Karpas-422 (cell line): ENCODE results near the gene MMP23B. TPM values are rescaled to one million over a fixed set of nuclear protein-coding genes. Genes with fewer than 3 reads are reported as not detected.
"Not testable (repeated sequence)": the region's sequence is repeated elsewhere in the genome, so short reads cannot be mapped to it uniquely, and the experiment has no call there.

Source experiments
- DNase-seq: peaks from one replicate; pipeline ENCODE4 v3.0.0-alpha.2; 2015
- H2AFZ ChIP-seq: fragments of 200-600 bp; sonication (generic); 2 replicates; pipeline ENCODE4 v1.6.1; 2014; ENCODE audit warnings: antibody characterized with exemption, low read length, mixed read lengths
- H3K27ac ChIP-seq: fragments of 200-600 bp; sonication (generic); 2 replicates; pipeline ENCODE4 v1.5.1; 2014; ENCODE audit warnings: mild to moderate bottlenecking, low read length, moderate library complexity
- H3K27me3 ChIP-seq: fragments of 200-600 bp; sonication (generic); 2 replicates; pipeline ENCODE4 v1.6.1; 2014; ENCODE audit warnings: low read length, mixed read lengths
- H3K36me3 ChIP-seq: fragments of 200-600 bp; sonication (generic); 2 replicates; pipeline ENCODE4 v1.6.1; 2014; ENCODE audit warnings: low read length, mixed read lengths; ENCODE audit not compliant: insufficient read depth
- H3K4me1 ChIP-seq: fragments of 200-600 bp; sonication (generic); 2 replicates; pipeline ENCODE4 v1.6.1; 2014; ENCODE audit warnings: mild to moderate bottlenecking, low read length, mixed read lengths
- H3K4me2 ChIP-seq: fragments of 200-600 bp; sonication (generic); 2 replicates; pipeline ENCODE4 v1.6.1; 2014; ENCODE audit warnings: low read length, low read depth, mild to moderate bottlenecking; ENCODE audit not compliant: poor library complexity, severe bottlenecking
- H3K4me3 ChIP-seq: fragments of 200-600 bp; sonication (generic); 2 replicates; pipeline ENCODE4 v1.5.1; 2014; ENCODE audit warnings: mild to moderate bottlenecking, antibody characterized with exemption, low read length, mixed read lengths
- H3K79me2 ChIP-seq: fragments of 200-600 bp; sonication (generic); 2 replicates; pipeline ENCODE4 v1.6.1; 2014; ENCODE audit warnings: mild to moderate bottlenecking, low read length, mixed read lengths
- H3K9ac ChIP-seq: fragments of 200-600 bp; sonication (generic); 2 replicates; pipeline ENCODE4 v1.6.0; 2014; ENCODE audit warnings: low read length
- H3K9me2 ChIP-seq: fragments of 200-600 bp; sonication (generic), shearing (Covaris generic); replicated peaks from 2 replicates; pipeline ENCODE4 v1.6.0; 2014; ENCODE audit warnings: mild to moderate bottlenecking, low read length, moderate library complexity; ENCODE audit not compliant: insufficient read depth
- H3K9me3 ChIP-seq: fragments of 300-700, 200-600 bp; sonication (generic); 2 replicates; pipeline ENCODE4 v1.6.1; 2014; ENCODE audit warnings: low read length, mixed read lengths
- H4K20me1 ChIP-seq: fragments of 200-600 bp; sonication (generic); 2 replicates; pipeline ENCODE4 v1.6.1; 2014; ENCODE audit warnings: mild to moderate bottlenecking, antibody characterized with exemption, low read length, low read depth; ENCODE audit not compliant: insufficient read depth
- total RNA-seq: library from RNA; depleted of rRNA; stranded (reverse); fragments of >200 nt; shearing (Covaris generic); gene quantifications from 2 replicates; pipeline ENCODE4 v1.2.3, GENCODE V29; 2014; ENCODE audit warnings: low replicate concordance

MMP23B gene
- total RNA-seq, 1 experiment from 2014 or later: 1.3 TPM

GRCh38 chr1:1662830-1663560 is 31.0 kb downstream of the MMP23B start:
- not testable (repeated sequence) for H3K4me3 ChIP-seq, H3K36me3 ChIP-seq, H2AFZ ChIP-seq, H3K4me1 ChIP-seq, H4K20me1 ChIP-seq, H3K27me3 ChIP-seq, H3K9ac ChIP-seq, H3K4me2 ChIP-seq, H3K27ac ChIP-seq, DNase-seq, H3K79me2 ChIP-seq, H3K9me3 ChIP-seq, H3K9me2 ChIP-seq

GRCh38 chr1:1664318-1664717 is 32.3 kb downstream of the MMP23B start:
- not testable (repeated sequence) for H3K27ac ChIP-seq, H3K4me2 ChIP-seq, DNase-seq, H2AFZ ChIP-seq, H3K9me3 ChIP-seq, H3K4me1 ChIP-seq, H3K27me3 ChIP-seq, H3K36me3 ChIP-seq, H3K4me3 ChIP-seq, H3K9me2 ChIP-seq, H4K20me1 ChIP-seq, H3K79me2 ChIP-seq, H3K9ac ChIP-seq

DNA sequence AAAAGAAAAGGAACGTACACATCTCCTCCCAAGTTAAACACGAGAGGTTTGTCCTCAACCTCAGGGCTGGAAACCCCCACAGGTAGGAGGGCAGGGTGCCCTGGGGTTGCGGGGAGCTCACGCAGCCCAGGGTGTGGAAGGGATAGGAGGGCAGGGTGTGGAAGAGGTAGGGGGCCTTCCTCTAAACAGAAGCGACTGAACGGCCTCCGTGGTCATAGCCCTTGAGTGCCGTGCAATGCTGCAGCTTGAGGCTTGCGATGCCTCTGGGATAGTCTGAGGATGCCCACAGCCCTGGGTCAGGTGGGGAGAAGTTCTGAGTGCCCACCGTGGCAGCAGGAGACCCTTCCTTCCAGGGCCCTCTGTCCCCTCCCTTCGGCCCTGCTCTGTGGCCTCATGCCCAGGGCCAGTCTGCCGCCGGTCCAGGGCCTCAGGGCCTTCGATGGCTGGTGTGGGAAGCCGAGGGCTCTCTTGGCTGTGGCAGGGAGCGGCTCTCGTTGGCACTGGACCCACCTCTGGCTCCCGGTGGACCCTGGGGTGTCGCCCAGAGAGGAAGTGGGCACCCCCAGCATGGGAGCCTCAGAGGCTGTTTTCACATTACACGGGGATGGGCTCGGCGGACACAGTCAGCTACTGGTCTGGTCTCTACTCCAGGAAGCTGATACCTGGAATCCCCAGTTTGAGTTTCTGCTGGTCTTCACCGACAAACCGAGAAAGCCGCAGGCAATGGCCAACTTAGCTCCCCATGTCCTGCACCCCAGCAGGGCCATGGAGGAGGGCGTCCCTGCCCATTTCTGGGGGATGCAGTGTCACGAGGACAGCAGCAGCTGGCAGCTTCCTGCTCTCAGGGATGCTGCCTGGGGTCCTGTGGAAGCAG is 33.2 kb downstream of the MMP23B start:
- 0 out of 2 replicates have a peak, but pooled peaks cover 2% of the 10 kb centered on the region for H4K20me1 ChIP-seq
- no peaks in the 10 kb centered on the region for H3K9me3 ChIP-seq
- H3K27me3 ChIP-seq: no peaks in the 10 kb centered on the region
- H3K4me3 ChIP-seq: no peak overlapping the region
- no peaks in the 10 kb centered on the region for H3K9me2 ChIP-seq
- H3K9ac ChIP-seq: no peak overlapping the region
- no peak for DNase-seq
- peaks cover 4% of the 10 kb centered on the region for H3K4me1 ChIP-seq
- no peaks in the 10 kb centered on the region for H3K79me2 ChIP-seq
- no peaks in the 10 kb centered on the region; the same call in 1 of the 2 replicates for H3K36me3 ChIP-seq
- H3K4me2 ChIP-seq: no peak overlapping the region
- no peak overlapping the region for H2AFZ ChIP-seq
- H3K27ac ChIP-seq: no peak overlapping the region

- no peak overlapping the region for H3K4me3 ChIP-seq
- no peak for DNase-seq
- peaks cover 4% of the 10 kb centered on the region for H3K4me1 ChIP-seq
- no peak overlapping the region for H2AFZ ChIP-seq
- H3K27ac ChIP-seq: no peak overlapping the region
- H3K4me2 ChIP-seq: no peak overlapping the region
- H4K20me1 ChIP-seq: 0 out of 2 replicates have a peak, but pooled peaks cover 2% of the 10 kb centered on the region
- H3K9me3 ChIP-seq: no peaks in the 10 kb centered on the region
- no peaks in the 10 kb centered on the region; the same call in 1 of the 2 replicates for H3K36me3 ChIP-seq
- no peaks in the 10 kb centered on the region for H3K79me2 ChIP-seq
- no peaks in the 10 kb centered on the region for H3K9me2 ChIP-seq
- no peak overlapping the region for H3K9ac ChIP-seq
- no peaks in the 10 kb centered on the region for H3K27me3 ChIP-seq
Observed at GRCh38 chr1:1665815-1666251, 33.9 kb downstream of the MMP23B start.

DNA sequence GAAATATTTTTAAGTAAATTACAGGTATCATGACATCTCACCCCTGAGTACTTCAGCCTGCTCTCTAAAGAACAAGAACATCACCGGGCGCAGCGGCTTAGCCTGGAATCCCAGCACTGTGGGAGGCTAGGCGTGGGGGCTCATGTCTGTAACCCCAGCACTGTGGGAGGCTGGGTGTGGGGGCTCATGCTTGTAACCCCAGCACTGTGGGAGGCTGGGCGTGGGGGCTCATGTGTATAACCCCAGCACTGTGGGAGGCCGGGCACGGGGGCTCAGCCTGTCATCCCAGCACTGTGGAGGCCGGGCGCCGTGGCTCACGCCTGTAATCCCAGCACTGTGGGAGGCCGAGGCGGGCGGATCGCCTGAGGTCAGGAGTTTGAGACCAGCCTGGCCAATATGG is 34.6 kb downstream of the MMP23B start:
- Histone ChIP-seq H3K79me2 (no peaks in the 10 kb centered on the region), H3K9ac (no peak overlapping the region), H3K27ac (no peak overlapping the region), H4K20me1 (0 out of 2 replicates have a peak, but pooled peaks cover 2% of the 10 kb centered on the region), H3K27me3 (no peaks in the 10 kb centered on the region), H3K36me3 (no peaks in the 10 kb centered on the region; the same call in 1 of the 2 replicates), H3K9me3 (no peaks in the 10 kb centered on the region), H2AFZ (no peak overlapping the region), H3K4me3 (no peak overlapping the region), H3K9me2 (no peaks in the 10 kb centered on the region), H3K4me2 (no peak overlapping the region), H3K4me1 (no peaks in the 10 kb centered on the region)
- DNase-seq: no peak

- H3K9ac ChIP-seq: no peak overlapping the region
- H3K79me2 ChIP-seq: no peaks in the 10 kb centered on the region
- H3K9me2 ChIP-seq: no peaks in the 10 kb centered on the region
- H3K4me2 ChIP-seq: no peak overlapping the region
- H3K9me3 ChIP-seq: no peaks in the 10 kb centered on the region
- no peak overlapping the region for H3K4me3 ChIP-seq
- H3K27me3 ChIP-seq: no peaks in the 10 kb centered on the region
- no peaks in the 10 kb centered on the region for H3K4me1 ChIP-seq
- H2AFZ ChIP-seq: no peak overlapping the region
- no peak overlapping the region for H3K27ac ChIP-seq
- 0 out of 2 replicates have a peak, but pooled peaks cover 2% of the 10 kb centered on the region for H4K20me1 ChIP-seq
- no peaks in the 10 kb centered on the region; the same call in 1 of the 2 replicates for H3K36me3 ChIP-seq
- DNase-seq: no peak
Observed at GRCh38 chr1:1669468-1670440, 37.8 kb downstream of the MMP23B start.

DNA sequence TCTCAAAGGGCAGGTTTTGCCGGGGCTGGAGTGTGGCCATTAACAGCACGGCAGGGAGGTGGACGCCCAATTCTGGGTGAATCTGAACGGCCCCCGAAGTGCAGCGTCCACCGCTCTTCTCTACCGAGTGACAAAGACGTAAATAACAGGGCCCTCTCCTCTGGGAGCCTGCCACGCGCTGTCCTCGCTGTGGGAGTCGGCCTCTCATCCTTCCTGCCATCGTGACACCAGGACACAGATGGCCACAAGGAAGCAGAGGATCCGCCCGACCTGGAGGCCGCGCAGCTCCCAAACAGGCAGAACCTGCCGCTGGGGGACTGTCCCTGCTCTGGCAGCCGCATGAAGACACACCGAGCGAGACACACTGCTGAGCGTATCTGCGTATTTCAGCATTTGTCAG is 38.9 kb downstream of the MMP23B start:
- DNase-seq: no peak
- Histone ChIP-seq H3K9me2 (no peaks in the 10 kb centered on the region), H3K79me2 (no peaks in the 10 kb centered on the region), H3K36me3 (no peaks in the 10 kb centered on the region; the same call in 1 of the 2 replicates), H3K27me3 (no peaks in the 10 kb centered on the region), H3K4me3 (no peak overlapping the region), H3K4me1 (no peaks in the 10 kb centered on the region), H3K4me2 (no peak overlapping the region), H3K9ac (no peak overlapping the region), H3K9me3 (no peaks in the 10 kb centered on the region), H3K27ac (no peak overlapping the region), H2AFZ (no peak overlapping the region), H4K20me1 (no peaks in the 10 kb centered on the region)
